Psoas muscle (tissue), 8 donors: ENCODE data around the gene XPNPEP1. TPM values are rescaled to one million over a fixed set of nuclear protein-coding genes. Genes with fewer than 3 reads are reported as not detected.
A peak's percentile ranks its signal among the peaks of the same experiment; 100 is the strongest.

Experiments
- ATAC-seq, 4 donors: fragments of 200-7000 bp; cut with Tn5 transposase; one replicate each; pipeline ENCODE4 v1.9.1; 2020; ENCODE audit warnings: moderate library complexity in 3 of 4, mild to moderate bottlenecking in 2 of 4
- DNase-seq, 2 donors: peaks; one replicate each; pipeline ENCODE4 v3.0.0-alpha.2; 2020
- H3K27ac ChIP-seq: fragments of 200-600 bp; one replicate; pipeline ENCODE4 v1.8.0; 2022
- H3K27me3 ChIP-seq, 3 donors: fragments of 200-600 bp in 1 of 3; one replicate each; pipeline versions ENCODE4 v1.6.1 to v1.8.0; 2013 to 2022; ENCODE audit warnings: low read length in 2 of 3, mild to moderate bottlenecking in 2 of 3, moderate library complexity in 1 of 3; ENCODE audit not compliant: insufficient read depth in 3 of 3
- H3K36me3 ChIP-seq, 2 donors: fragments of 200-600 bp in 1 of 2; one replicate each; pipeline versions ENCODE4 v1.6.1 to v1.8.0; 2013 to 2022; ENCODE audit warnings: low read depth in 1 of 2, mild to moderate bottlenecking in 1 of 2, moderate library complexity in 1 of 2; ENCODE audit not compliant: insufficient read depth in 1 of 2
- H3K4me1 ChIP-seq: fragments of 200-600 bp; one replicate; pipeline ENCODE4 v1.8.0; 2022
- H3K4me3 ChIP-seq: fragments of 200-600 bp; one replicate; pipeline ENCODE4 v1.8.0; 2022; ENCODE audit warnings: mild to moderate bottlenecking
- H3K9me3 ChIP-seq: fragments of 200-600 bp; one replicate; pipeline ENCODE4 v1.8.0; 2022
- CTCF ChIP-seq: fragments of 200-600 bp; IDR thresholded peaks from one replicate; pipeline ENCODE4 v1.8.0; 2022; ENCODE audit warnings: antibody characterized with exemption
- WGBS, 3 donors: extraction: QIAGEN DNeasy Blood & Tissue Kit; methylation state at CpG; one replicate each; pipeline versions ENCODE4 v1.1.6 to v1.1.7; 2013; 5-methylcytosine and 5-hydroxymethylcytosine counted together
- intact Hi-C, 2 donors: fragments of 100-400 bp; cut with DNase I; formaldehyde crosslinking; loops; one replicate each; pipeline versions ENCODE4 v1.11.0 to v1.14.2; 2022
- polyA plus RNA-seq, 3 donors: library from polyadenylated mRNA; stranded (reverse); fragments of 200-250 nt; gene quantifications; one replicate each; pipeline ENCODE4 v1.2.3, GENCODE V29; 2013
- total RNA-seq, 4 donors: library from RNA; stranded (reverse); fragmentation: NEBNext Ultra II Directional in 2 of 4; extraction: Animal tissue kit (Norgen Biotek cat#: 25700) in 2 of 4; gene quantifications; one replicate each; pipeline versions ENCODE4 v1.2.1 to v1.2.4, GENCODE V29; 2021 to 2023
- donor health status: healthy with polysubstance abuse.
- donor health status: DM: no; HTN: no; CAD: no; lungs with moderate emphysema.
- donor health status: Bipolar disorder and iron deficiency.
- donor health status: healthy.
- donor health status: DM: yes; HTN: yes; CAD: no.
- donor health status: DM: no; HTN: no; CAD: no.
- donor health status: DM: no; HTN: no; CAD: no.
- donor health status: DM: yes; HTN: yes; CAD: no.

The XPNPEP1 gene
- total and polyA plus RNA-seq, 7 donors = 22.6 to 62.3 (median 37.3) TPM

GRCh38 chr10:109898666-109899355, 24.5 kb downstream of the XPNPEP1 start:
- Histone ChIP-seq H3K27ac (peak overlapping the region; percentile 59), H3K4me1 (peaks cover 67% of the 10 kb centered on the region), H3K36me3 (no peaks in the 10 kb centered on the region), H3K9me3 (no peaks in the 10 kb centered on the region), H3K27me3 (no peaks in the 10 kb centered on the region), H3K4me3 (no peak overlapping the region)
- DNase-seq (no peak), ATAC-seq (peak; percentile 55 to 66 (median 62))
- TF ChIP-seq CTCF = no peak
- WGBS, 3 donors = 35 to 42% (median 35%) methylated on average over 5 of the region's 5 CpGs
- intact Hi-C loops = no loop called here

DNA sequence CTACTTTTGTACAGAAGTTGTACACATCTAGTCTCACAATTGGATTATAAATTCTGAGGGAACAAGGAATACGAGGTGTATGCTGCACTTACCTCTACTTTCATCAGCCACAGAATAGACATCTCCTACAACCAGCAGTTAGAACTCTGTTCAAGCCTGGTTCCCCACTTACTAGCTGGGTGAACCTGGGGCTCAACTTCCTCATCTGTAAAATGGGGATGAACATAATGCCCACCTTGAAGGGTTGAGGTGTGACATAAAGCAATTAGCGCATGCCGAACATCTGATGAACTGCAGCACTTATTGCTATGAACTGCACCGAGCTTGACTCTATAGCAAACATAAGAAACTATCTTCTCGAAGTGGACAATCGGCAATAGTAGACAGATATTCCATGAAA, 25.3 kb downstream of the XPNPEP1 start:
- no peak overlapping the region for H3K4me3 ChIP-seq
- H3K9me3 ChIP-seq = no peaks in the 10 kb centered on the region
- H3K27ac ChIP-seq = peak overlapping the region; percentile 59
- ATAC-seq (no peak), DNase-seq (no peak)
- intact Hi-C loops = no loop called here
- TF ChIP-seq CTCF = no peak
- H3K4me1 ChIP-seq = peaks cover 62% of the 10 kb centered on the region
- H3K27me3 ChIP-seq = no peaks in the 10 kb centered on the region
- 96 to 98% (median 97%) methylated on average over 6 of the region's 6 CpGs for WGBS, 3 donors
- no peaks in the 10 kb centered on the region for H3K36me3 ChIP-seq

GRCh38 chr10:109895848-109896247, 27.5 kb downstream of the XPNPEP1 start:
- no peaks in the 10 kb centered on the region for H3K9me3 ChIP-seq
- peak overlapping the region; percentile 68 for H3K27ac ChIP-seq
- H3K36me3 ChIP-seq = peaks cover 0 to 14% of the 10 kb centered on the region in 2 donors
- no peak for TF ChIP-seq CTCF
- DNase-seq = no peak
- ATAC-seq = no peak
- no peak overlapping the region for H3K4me3 ChIP-seq
- H3K27me3 ChIP-seq = no peaks in the 10 kb centered on the region
- peaks cover 51% of the 10 kb centered on the region for H3K4me1 ChIP-seq
- intact Hi-C loops = no loop called here

- 52 to 74% (median 55%) methylated on average over 7 of the region's 7 CpGs for whole genome bisulfite sequencing, 3 donors
- intact Hi-C loops = no loop called here
- Histone ChIP-seq H3K4me1 (peaks cover 48% of the 10 kb centered on the region), H3K9me3 (no peaks in the 10 kb centered on the region), H3K27ac (peak overlapping the region; percentile 68), H3K27me3 (no peaks in the 10 kb centered on the region), H3K4me3 (peak overlapping the region; percentile 14), H3K36me3 (peaks cover 0 to 18% of the 10 kb centered on the region in 2 donors)
- TF ChIP-seq CTCF = no peak
- DNase-seq (peak; percentile 69 to 71), ATAC-seq (peak in 3 of 4 donors; percentile 18 to 39 (median 23))
These were observed 28.1 kb downstream of the XPNPEP1 start for GRCh38 chr10:109895095-109895818.
